HepG2 (cell line): Measurements from ENCODE around the gene RNF114. TPM values are rescaled to one million over a fixed set of nuclear protein-coding genes. Genes with fewer than 3 reads are reported as not detected.
A peak's percentile ranks its signal among the peaks of the same experiment; 100 is the strongest.

ENCODE experiments used
- CEBPB ChIP-seq: IDR thresholded peaks from 2 replicates; pipeline ENCODE4 v1.6.1; 2011; ENCODE audit warnings: low read depth, low read length, improper control_type of control experiment, borderline replicate concordance
- CENPT ChIP-seq: sonication (generic); formaldehyde crosslinking; IDR thresholded peaks from 2 replicates; pipeline ENCODE4 v1.8.0; 2022; ENCODE audit warnings: low read depth, mild to moderate bottlenecking, moderate library complexity, missing genetic modification reagents
- KDM5B ChIP-seq: sonication (generic); formaldehyde crosslinking; IDR thresholded peaks from 2 replicates; pipeline ENCODE4 v1.4.0; 2020; ENCODE audit warnings: missing genetic modification reagents, mild to moderate bottlenecking, borderline replicate concordance
- MED13 ChIP-seq: sonication (generic); formaldehyde crosslinking; IDR thresholded peaks from 2 replicates; pipeline ENCODE4 v1.5.0; 2020; ENCODE audit warnings: missing genetic modification reagents
- NCOR1 ChIP-seq: fragments of 200-600 bp; sonication (generic); IDR thresholded peaks from 2 replicates; pipeline ENCODE4 v1.7.0; 2017; ENCODE audit warnings: antibody characterized with exemption, low read length, borderline replicate concordance
- ZBTB7A ChIP-seq: sonication (generic); formaldehyde crosslinking; IDR thresholded peaks from 2 replicates; pipeline ENCODE4 v1.8.0; 2022; ENCODE audit warnings: mild to moderate bottlenecking, missing genetic modification reagents
- ZIK1 ChIP-seq: sonication (generic); formaldehyde crosslinking; IDR thresholded peaks from 2 replicates; pipeline ENCODE4 v1.5.0; 2020; ENCODE audit warnings: mild to moderate bottlenecking, low read depth, missing genetic modification reagents, borderline replicate concordance
- ZNF224 ChIP-seq: sonication (generic); formaldehyde crosslinking; IDR thresholded peaks from 2 replicates; pipeline ENCODE4 v1.5.0; 2020; ENCODE audit warnings: mild to moderate bottlenecking, missing genetic modification reagents
- ZNF383 ChIP-seq: sonication (generic); formaldehyde crosslinking; IDR thresholded peaks from 2 replicates; pipeline ENCODE4 v1.4.0; 2020; ENCODE audit warnings: missing genetic modification reagents, mild to moderate bottlenecking, borderline replicate concordance
- polyA plus RNA-seq, 8 experiments: library from polyadenylated mRNA; depleted of rRNA in 3 of 8; stranded (reverse) in 7 of 8; unstranded in 1 of 8; fragments of >200 nt; fragmentation: Illumina TruSeq in 4 of 8; extraction: Trizol in 4 of 8; gene quantifications; 2 replicates each; pipeline versions ENCODE4 v1.2.1 to v1.2.3, GENCODE V29; 2011 to 2016; ENCODE audit warnings: low read depth in 4 of 8, missing spikeins in 1 of 8, mixed read lengths in 1 of 8; ENCODE audit not compliant: insufficient read depth in 1 of 8
- total RNA-seq, 5 experiments: library from RNA; depleted of rRNA; stranded (reverse); fragments of >200 nt; fragmentation: Illumina TruSeq; extraction: Trizol; gene quantifications; 2 replicates each; pipeline ENCODE4 v1.2.3, GENCODE V29; 2016; ENCODE audit warnings: low read depth in 1 of 5
- TF ChIP-seq, protein P1 (sequence below): sonication (generic); formaldehyde crosslinking; IDR thresholded peaks from 2 replicates; pipeline ENCODE4 v1.5.0; 2020; ENCODE audit warnings: missing genetic modification reagents
- TF ChIP-seq, protein P2 (sequence below): sonication (generic); formaldehyde crosslinking; IDR thresholded peaks from 2 replicates; pipeline ENCODE4 v1.4.0; 2020; ENCODE audit warnings: missing genetic modification reagents, borderline replicate concordance
- TF ChIP-seq, protein P3 (sequence below): sonication (generic); formaldehyde crosslinking; IDR thresholded peaks from 2 replicates; pipeline ENCODE4; 2020; ENCODE audit warnings: missing genetic modification reagents, mild to moderate bottlenecking, borderline replicate concordance
- TF ChIP-seq, protein P4 (sequence below): sonication (generic); formaldehyde crosslinking; IDR thresholded peaks from 2 replicates; pipeline ENCODE4 v1.9.0; 2021; ENCODE audit warnings: missing genetic modification reagents, borderline replicate concordance
- TF ChIP-seq, protein P5 (sequence below): sonication (generic); formaldehyde crosslinking; IDR thresholded peaks from 2 replicates; pipeline ENCODE4 v1.5.0; 2020; ENCODE audit warnings: missing genetic modification reagents, mild to moderate bottlenecking, borderline replicate concordance

Gene RNF114
- total and polyA plus RNA-seq, 2 of the 13 experiments (the other 11 are each of a cell fraction or from before 2014, with no cell fraction given) = 119 to 126 TPM

DNA sequence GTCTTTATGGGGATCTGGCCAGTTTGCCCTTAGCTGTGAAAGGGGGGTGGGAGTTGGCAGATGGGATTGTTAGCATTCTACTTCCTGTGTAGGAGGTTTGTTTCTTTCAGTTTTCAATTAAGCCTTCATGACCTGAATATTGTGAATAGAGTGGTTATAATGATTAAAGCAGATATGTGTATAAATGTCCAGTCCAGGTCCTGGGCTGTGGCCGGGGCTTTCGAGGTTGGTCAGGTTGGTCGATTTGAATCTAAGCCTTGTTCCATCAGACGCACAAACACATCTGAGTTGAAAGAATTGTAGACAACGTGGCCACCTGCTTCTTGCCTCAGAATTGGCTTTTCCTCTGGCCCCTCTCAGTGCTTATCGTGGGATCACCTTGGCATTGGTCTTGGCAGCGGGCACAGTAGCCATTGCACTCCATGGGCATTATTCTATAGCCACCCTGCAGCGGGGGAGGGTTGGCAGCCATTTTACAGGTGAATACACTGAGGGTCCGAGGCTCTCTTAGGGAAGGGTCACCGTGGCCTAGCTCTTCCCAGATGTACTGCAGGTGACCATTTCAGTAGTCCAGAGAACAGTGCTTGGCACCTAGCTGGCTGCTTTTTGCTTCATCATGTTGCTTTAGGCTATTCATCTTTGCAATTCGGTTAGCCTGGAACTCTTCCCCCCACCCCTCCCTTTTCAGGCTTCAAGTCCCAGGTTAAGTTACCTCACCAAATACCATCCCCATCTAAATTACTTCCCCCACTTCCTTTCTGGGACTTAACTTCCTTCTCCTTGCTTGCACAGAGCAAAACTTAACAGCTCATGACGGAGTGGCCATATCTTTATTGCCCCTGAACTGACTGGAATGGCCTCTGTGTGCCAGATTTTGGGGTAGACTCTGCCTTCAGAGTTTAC is 1.1 kb downstream of the RNF114 start (continued):
- TF ChIP-seq, protein P1, sequence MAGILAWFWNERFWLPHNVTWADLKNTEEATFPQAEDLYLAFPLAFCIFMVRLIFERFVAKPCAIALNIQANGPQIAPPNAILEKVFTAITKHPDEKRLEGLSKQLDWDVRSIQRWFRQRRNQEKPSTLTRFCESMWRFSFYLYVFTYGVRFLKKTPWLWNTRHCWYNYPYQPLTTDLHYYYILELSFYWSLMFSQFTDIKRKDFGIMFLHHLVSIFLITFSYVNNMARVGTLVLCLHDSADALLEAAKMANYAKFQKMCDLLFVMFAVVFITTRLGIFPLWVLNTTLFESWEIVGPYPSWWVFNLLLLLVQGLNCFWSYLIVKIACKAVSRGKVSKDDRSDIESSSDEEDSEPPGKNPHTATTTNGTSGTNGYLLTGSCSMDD (CRISPR knock-in tag) = no peak
- no peak for TF ChIP-seq MED13
- TF ChIP-seq ZNF224 = no peak
- TF ChIP-seq, protein P2, sequence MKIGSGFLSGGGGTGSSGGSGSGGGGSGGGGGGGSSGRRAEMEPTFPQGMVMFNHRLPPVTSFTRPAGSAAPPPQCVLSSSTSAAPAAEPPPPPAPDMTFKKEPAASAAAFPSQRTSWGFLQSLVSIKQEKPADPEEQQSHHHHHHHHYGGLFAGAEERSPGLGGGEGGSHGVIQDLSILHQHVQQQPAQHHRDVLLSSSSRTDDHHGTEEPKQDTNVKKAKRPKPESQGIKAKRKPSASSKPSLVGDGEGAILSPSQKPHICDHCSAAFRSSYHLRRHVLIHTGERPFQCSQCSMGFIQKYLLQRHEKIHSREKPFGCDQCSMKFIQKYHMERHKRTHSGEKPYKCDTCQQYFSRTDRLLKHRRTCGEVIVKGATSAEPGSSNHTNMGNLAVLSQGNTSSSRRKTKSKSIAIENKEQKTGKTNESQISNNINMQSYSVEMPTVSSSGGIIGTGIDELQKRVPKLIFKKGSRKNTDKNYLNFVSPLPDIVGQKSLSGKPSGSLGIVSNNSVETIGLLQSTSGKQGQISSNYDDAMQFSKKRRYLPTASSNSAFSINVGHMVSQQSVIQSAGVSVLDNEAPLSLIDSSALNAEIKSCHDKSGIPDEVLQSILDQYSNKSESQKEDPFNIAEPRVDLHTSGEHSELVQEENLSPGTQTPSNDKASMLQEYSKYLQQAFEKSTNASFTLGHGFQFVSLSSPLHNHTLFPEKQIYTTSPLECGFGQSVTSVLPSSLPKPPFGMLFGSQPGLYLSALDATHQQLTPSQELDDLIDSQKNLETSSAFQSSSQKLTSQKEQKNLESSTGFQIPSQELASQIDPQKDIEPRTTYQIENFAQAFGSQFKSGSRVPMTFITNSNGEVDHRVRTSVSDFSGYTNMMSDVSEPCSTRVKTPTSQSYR = 0 out of 2 replicates have a peak, but pooled peaks have one; percentile 24
- no peak for TF ChIP-seq ZBTB7A
- TF ChIP-seq, protein P3, sequence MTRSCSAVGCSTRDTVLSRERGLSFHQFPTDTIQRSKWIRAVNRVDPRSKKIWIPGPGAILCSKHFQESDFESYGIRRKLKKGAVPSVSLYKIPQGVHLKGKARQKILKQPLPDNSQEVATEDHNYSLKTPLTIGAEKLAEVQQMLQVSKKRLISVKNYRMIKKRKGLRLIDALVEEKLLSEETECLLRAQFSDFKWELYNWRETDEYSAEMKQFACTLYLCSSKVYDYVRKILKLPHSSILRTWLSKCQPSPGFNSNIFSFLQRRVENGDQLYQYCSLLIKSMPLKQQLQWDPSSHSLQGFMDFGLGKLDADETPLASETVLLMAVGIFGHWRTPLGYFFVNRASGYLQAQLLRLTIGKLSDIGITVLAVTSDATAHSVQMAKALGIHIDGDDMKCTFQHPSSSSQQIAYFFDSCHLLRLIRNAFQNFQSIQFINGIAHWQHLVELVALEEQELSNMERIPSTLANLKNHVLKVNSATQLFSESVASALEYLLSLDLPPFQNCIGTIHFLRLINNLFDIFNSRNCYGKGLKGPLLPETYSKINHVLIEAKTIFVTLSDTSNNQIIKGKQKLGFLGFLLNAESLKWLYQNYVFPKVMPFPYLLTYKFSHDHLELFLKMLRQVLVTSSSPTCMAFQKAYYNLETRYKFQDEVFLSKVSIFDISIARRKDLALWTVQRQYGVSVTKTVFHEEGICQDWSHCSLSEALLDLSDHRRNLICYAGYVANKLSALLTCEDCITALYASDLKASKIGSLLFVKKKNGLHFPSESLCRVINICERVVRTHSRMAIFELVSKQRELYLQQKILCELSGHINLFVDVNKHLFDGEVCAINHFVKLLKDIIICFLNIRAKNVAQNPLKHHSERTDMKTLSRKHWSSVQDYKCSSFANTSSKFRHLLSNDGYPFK = no peak
- no peak for TF ChIP-seq ZNF383 (CRISPR knock-in tag)
- no peak for TF ChIP-seq NCOR1
- TF ChIP-seq, protein P4, sequence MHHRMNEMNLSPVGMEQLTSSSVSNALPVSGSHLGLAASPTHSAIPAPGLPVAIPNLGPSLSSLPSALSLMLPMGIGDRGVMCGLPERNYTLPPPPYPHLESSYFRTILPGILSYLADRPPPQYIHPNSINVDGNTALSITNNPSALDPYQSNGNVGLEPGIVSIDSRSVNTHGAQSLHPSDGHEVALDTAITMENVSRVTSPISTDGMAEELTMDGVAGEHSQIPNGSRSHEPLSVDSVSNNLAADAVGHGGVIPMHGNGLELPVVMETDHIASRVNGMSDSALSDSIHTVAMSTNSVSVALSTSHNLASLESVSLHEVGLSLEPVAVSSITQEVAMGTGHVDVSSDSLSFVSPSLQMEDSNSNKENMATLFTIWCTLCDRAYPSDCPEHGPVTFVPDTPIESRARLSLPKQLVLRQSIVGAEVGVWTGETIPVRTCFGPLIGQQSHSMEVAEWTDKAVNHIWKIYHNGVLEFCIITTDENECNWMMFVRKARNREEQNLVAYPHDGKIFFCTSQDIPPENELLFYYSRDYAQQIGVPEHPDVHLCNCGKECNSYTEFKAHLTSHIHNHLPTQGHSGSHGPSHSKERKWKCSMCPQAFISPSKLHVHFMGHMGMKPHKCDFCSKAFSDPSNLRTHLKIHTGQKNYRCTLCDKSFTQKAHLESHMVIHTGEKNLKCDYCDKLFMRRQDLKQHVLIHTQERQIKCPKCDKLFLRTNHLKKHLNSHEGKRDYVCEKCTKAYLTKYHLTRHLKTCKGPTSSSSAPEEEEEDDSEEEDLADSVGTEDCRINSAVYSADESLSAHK (CRISPR knock-in tag) = no peak
- TF ChIP-seq, protein P5, sequence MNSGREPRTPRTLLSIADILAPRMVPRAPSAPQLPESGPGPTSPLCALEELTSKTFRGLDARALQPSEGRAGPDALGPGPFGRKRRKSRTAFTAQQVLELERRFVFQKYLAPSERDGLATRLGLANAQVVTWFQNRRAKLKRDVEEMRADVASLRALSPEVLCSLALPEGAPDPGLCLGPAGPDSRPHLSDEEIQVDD (CRISPR knock-in tag) = no peak
- TF ChIP-seq KDM5B (CRISPR knock-in tag) = no peak
- TF ChIP-seq ZIK1 (CRISPR knock-in tag) = no peak; the same call in 1 of the 2 replicates
- no peak for TF ChIP-seq CENPT
- no peak for TF ChIP-seq CEBPB
